Measurements from ENCODE around the gene BMP6. TPM values are rescaled to one million over a fixed set of nuclear protein-coding genes. Genes with fewer than 3 reads are reported as not detected.

The BMP6 gene
- polyA plus RNA-seq, 2 of the 4 experiments (the other 2 are of a cell fraction): 8.4 to 23.0 TPM

DNA sequence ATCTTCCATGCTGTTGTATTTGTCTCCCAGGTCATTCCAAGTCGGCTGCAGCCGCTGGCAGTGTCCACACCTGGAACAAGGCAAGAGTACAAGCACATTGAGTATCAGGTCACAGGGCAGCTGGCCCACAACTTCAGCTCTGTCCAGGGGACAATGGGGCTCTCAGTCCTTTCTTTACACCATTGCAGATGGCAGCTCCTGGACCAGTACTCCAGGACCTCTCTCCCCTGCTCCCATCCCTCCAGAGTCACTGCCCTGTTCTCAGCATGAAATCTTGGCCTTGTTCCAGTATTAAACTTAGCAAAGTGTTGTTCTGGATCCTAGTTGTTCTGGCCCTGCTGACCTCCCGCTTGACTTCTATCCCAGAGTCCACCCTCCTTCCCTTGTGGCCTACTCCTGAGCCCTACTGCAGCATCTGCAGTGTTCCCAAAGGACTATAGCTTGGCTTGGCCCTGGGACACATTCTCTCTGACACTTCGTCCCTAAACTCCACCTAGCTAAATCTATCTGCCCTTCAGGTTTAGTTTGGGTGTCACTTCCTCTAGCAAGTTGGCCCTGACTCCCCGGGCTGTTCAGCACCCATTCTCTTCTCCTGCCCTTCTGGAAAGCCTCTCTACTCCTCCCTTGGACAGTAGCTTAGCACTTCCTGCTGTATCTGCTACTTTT lies 178.9 kb downstream of the BMP6 start:
- DNase-seq (ENCODE audit: low read depth in 1 of 2, low spot score in 1 of 2) (no peak), FAIRE-seq (no peak), ATAC-seq (no peak)
- no peaks in the 10 kb centered on the region for H3K9me3 ChIP-seq
- peaks cover 11% of the 10 kb centered on the region; the same call in 1 of the 3 replicates for H3K4me1 ChIP-seq
- POLR2A ChIA-PET: no interaction called here
- H3K4me3 ChIP-seq: no peak overlapping the region
- H3K4me2 ChIP-seq: no peak overlapping the region
- H3K27ac ChIP-seq: no peak overlapping the region
- WGBS (ENCODE audit: missing lambda C conversion rate): 89% methylated on average over 5 of the region's 5 CpGs
- CTCF ChIA-PET: no interaction called here
- TF ChIP-seq, protein P1, sequence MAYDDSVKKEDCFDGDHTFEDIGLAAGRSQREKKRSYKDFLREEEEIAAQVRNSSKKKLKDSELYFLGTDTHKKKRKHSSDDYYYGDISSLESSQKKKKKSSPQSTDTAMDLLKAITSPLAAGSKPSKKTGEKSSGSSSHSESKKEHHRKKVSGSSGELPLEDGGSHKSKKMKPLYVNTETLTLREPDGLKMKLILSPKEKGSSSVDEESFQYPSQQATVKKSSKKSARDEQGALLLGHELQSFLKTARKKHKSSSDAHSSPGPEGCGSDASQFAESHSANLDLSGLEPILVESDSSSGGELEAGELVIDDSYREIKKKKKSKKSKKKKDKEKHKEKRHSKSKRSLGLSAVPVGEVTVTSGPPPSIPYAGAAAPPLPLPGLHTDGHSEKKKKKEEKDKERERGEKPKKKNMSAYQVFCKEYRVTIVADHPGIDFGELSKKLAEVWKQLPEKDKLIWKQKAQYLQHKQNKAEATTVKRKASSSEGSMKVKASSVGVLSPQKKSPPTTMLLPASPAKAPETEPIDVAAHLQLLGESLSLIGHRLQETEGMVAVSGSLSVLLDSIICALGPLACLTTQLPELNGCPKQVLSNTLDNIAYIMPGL (CRISPR knock-in tag; IDR thresholded peaks at IDR 0.05; ENCODE audit: borderline replicate concordance): no peak
- TF ChIP-seq MYC (IDR thresholded peaks at IDR 0.05; ENCODE audit: borderline replicate concordance, low read length) (no peak), CBX8 (IDR thresholded peaks at IDR 0.05) (no peak), NPAS2 (CRISPR knock-in tag; IDR thresholded peaks at IDR 0.05; ENCODE audit: borderline replicate concordance) (no peak), MAZ (IDR thresholded peaks at IDR 0.05; ENCODE audit: borderline replicate concordance, low read depth, low read length) (no peak), GATA3 (IDR thresholded peaks at IDR 0.05; ENCODE audit: borderline replicate concordance) (no peak), SMC3 (IDR thresholded peaks at IDR 0.05) (no peak), HDAC2 (IDR thresholded peaks at IDR 0.05) (no peak), RARB (CRISPR knock-in tag; IDR thresholded peaks at IDR 0.05) (no peak)
- TF ChIP-seq, protein P2, sequence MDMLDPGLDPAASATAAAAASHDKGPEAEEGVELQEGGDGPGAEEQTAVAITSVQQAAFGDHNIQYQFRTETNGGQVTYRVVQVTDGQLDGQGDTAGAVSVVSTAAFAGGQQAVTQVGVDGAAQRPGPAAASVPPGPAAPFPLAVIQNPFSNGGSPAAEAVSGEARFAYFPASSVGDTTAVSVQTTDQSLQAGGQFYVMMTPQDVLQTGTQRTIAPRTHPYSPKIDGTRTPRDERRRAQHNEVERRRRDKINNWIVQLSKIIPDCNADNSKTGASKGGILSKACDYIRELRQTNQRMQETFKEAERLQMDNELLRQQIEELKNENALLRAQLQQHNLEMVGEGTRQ (IDR thresholded peaks at IDR 0.05): no peak

DNA sequence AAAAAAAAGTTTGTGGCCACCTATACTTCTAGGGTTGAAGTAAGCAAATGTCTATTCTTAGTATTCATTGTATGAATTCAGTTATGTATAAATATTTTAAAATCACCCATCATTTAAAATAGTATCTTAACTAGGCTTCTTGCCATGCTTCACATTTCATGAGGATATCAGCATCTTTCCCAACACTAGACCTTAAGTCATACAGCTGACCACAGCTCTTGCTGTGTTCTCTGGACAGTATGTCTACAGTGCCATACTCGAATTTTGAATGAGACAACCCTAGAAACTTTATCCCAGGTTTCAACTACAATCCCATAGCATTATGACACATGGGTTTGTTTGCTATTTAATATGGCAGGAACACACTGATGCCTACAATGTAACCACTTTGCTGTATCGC lies 179.5 kb downstream of the BMP6 start:
- peaks cover 8% of the 10 kb centered on the region; the same call in 1 of the 3 replicates for H3K4me1 ChIP-seq
- ChIA-PET POLR2A (no interaction called here), CTCF (interaction anchor here (1.2 kb wide), 1 partner anchor 87 kb away, joined by 3 read pairs; no protein-coding TSS in a partner anchor)
- ATAC-seq: no peak
- TF ChIP-seq ZNF302 (CRISPR knock-in tag; IDR thresholded peaks at IDR 0.05): no peak
- TF ChIP-seq NFE2L2 (conservative IDR thresholded peaks at IDR 0.05; ENCODE audit: low read length): no peak
- no peak for TF ChIP-seq HOXA7 (CRISPR knock-in tag; IDR thresholded peaks at IDR 0.05)
- TF ChIP-seq ESRRA (IDR thresholded peaks at IDR 0.05; ENCODE audit: borderline replicate concordance, low read length): no peak
- TF ChIP-seq RNF2 (IDR thresholded peaks at IDR 0.05; ENCODE audit: borderline replicate concordance, low read depth): no peak
- TF ChIP-seq ZFP36 (IDR thresholded peaks at IDR 0.05; ENCODE audit: borderline replicate concordance, partially characterized antibody): no peak
- no peak for TF ChIP-seq FOSL2 (IDR thresholded peaks at IDR 0.05)
- no peak for TF ChIP-seq FOSL2 (CRISPR knock-in tag; IDR thresholded peaks at IDR 0.05)
- TF ChIP-seq, protein P3, sequence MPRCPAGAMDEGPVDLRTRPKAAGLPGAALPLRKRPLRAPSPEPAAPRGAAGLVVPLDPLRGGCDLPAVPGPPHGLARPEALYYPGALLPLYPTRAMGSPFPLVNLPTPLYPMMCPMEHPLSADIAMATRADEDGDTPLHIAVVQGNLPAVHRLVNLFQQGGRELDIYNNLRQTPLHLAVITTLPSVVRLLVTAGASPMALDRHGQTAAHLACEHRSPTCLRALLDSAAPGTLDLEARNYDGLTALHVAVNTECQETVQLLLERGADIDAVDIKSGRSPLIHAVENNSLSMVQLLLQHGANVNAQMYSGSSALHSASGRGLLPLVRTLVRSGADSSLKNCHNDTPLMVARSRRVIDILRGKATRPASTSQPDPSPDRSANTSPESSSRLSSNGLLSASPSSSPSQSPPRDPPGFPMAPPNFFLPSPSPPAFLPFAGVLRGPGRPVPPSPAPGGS (IDR thresholded peaks at IDR 0.05): no peak
- TF ChIP-seq KDM1A (IDR thresholded peaks at IDR 0.05; ENCODE audit: low read depth): no peak
- TF ChIP-seq POLR2A (IDR thresholded peaks at IDR 0.05; ENCODE audit: low read length): no peak
- TF ChIP-seq SMC3 (IDR thresholded peaks at IDR 0.05): no peak
- TF ChIP-seq JUNB (IDR thresholded peaks at IDR 0.05): no peak
- no peak for TF ChIP-seq HEYL (CRISPR knock-in tag; IDR thresholded peaks at IDR 0.05)
- TF ChIP-seq NR3C1 (IDR thresholded peaks at IDR 0.05): no peak
- TF ChIP-seq BHLHE40 (IDR thresholded peaks at IDR 0.05; ENCODE audit: low read depth, low read length): no peak
- TF ChIP-seq NPAS2 (CRISPR knock-in tag; IDR thresholded peaks at IDR 0.05; ENCODE audit: borderline replicate concordance): no peak
- TF ChIP-seq TP53 (CRISPR knock-in tag; IDR thresholded peaks at IDR 0.05): no peak
- no peak for TF ChIP-seq PHF8 (IDR thresholded peaks at IDR 0.05; ENCODE audit: borderline replicate concordance, low read depth)
- TF ChIP-seq, protein P4, sequence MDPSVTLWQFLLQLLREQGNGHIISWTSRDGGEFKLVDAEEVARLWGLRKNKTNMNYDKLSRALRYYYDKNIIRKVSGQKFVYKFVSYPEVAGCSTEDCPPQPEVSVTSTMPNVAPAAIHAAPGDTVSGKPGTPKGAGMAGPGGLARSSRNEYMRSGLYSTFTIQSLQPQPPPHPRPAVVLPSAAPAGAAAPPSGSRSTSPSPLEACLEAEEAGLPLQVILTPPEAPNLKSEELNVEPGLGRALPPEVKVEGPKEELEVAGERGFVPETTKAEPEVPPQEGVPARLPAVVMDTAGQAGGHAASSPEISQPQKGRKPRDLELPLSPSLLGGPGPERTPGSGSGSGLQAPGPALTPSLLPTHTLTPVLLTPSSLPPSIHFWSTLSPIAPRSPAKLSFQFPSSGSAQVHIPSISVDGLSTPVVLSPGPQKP (IDR thresholded peaks at IDR 0.05; ENCODE audit: low read depth, low read length): no peak
- no peak for TF ChIP-seq SREBF2 (IDR thresholded peaks at IDR 0.05)
- DNase-seq (ENCODE audit: low read depth in 1 of 2, low spot score in 1 of 2): no peak
- no peaks in the 10 kb centered on the region for H3K9me3 ChIP-seq
- H3K4me3 ChIP-seq: no peak overlapping the region
- H3K27ac ChIP-seq: no peak overlapping the region
- H3K4me2 ChIP-seq: no peak overlapping the region
- FAIRE-seq: no peak
- WGBS (ENCODE audit: missing lambda C conversion rate): 81% methylated on average over 2 of the region's 2 CpGs
